Retina (tissue), 1 donor: ENCODE data around the gene IRAK1.
A peak's percentile ranks its signal among the peaks of the same experiment; 100 is the strongest.

Experiments used
- DNase-seq: peaks from one replicate; pipeline ENCODE4 v3.0.0-alpha.2; 2016

IRAK1 gene

DNA sequence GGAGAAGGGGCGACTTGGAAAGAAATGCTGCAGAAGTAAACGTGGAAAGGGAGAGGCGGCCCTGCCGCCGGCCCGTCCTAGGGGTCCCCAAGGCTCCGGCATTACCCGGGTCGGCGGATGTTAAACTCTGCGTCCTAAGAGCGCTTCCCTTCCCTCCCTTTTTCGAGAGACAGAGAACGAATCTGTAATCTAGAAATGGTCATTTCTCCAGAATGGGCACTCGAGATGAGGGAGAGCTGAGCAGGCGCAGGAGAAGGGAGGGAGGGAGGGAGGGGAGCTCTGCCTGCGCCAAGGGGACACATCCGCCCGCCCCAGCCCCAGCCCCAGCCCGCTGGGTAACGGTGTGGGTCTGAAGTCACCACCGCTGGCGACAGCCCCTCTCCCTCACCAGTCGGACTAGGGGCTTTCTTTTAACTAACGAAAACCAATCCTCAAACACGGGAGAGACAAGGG is 49.8 kb downstream of the IRAK1 start:
- peak; percentile 68 for DNase-seq

DNA sequence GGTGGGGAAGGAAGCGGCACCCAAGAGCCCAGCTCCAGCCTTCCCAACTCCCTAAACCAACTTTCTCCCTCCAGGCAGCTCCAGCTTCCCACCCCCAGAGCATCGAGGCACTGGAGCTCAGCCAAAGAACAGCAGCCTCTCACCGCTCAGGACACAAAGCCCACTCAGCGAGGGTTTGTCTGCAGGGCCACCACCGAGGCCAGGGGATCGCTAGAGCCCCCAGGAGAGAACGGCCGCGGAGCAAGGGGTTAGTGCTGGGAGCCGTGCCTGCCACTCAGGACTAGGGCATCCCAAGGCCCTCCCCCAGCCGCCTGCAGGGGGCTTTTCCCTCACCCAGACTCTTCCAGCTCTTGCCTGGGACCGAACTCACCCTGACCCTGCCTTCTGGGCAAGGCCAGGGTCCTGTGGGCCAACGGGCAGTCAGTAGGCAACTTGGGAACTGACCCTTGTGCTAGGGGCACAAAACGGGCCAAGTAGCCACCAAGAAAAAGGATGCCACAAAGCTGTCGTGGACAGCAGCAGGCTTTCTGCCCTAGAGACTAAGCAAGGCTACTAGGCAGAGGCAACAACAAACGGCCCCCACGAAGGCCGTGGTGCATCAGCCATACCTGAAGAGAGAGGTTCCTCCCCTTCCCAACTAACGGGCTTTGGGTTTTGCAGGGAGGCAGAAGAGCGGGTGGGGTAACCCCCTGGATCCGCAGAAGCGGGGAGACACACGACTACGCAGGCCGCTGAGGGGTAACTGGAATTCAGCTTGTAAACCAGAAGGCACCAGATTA is 50.4 kb downstream of the IRAK1 start:
- peak; percentile 43 for DNase-seq

DNA sequence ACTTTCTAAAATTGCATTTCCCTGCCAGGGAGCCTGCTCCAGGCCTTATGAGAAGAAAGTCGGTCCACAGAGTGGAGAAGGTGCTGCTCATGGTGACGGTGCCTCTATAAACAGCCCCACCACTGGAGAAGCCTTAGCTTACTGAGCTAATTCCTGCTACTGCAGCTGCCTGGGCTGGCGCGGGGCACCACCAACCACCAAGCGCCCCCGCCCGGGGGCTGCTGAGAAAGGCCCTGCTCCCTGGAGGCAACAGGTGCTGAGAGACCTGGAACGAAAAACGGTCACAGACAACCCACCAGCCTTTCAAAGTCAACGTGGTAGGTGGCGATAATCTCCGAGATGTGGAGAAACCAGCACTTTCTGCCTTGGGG is 51.0 kb downstream of the IRAK1 start:
- DNase-seq: peak; percentile 44

DNA sequence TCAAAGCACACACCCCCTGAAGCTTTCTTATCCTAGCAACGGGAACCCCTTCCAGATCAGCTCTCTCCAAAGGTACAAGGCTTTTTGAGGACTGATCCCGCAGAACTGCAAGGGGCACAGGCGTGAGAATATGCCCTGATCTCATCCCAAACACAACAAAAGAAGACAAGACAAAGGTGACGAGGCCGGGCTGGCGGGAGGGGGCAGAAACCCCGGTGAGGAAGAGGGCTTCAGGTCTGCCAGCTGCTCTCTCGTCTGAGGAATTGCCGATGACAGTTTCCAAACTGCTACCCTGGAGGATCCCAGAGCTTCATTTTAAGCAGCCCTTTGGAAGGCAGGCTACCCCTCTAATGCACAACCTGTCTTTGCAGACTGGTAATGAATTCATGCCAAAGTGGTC is 51.4 kb downstream of the IRAK1 start:
- DNase-seq: no peak

DNA sequence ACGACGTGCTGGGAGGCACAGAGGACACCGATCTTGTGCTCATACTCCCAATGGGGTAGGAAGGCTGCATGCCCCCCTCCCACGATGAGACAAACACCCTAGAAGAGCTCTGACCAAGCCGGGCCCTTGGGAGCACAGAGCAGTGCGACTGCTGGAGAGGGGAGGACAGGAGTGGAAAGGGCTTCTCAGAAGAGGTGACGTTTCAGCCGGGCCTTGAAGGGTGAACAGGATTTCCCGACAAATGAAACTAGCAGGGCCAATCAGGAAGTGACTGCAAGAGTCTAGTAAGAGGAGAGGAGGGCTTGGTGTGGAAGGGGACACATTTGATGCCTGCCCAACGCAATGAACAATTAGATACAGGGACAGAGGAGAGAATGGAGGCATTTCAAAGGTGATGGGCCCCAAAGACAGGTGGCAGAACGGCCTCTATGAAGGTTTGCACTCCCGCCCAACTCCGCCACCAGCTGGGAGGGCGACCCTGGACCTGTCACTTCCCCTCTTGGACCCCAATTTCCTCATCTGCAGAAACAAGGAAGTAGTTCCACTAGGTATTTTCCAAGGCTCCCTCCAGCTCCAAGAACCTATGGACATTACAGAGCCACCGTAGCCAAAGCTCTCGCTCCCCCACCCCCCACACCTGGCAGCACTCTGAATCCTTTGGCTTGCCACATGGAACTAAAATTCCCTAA is 52.0 kb downstream of the IRAK1 start:
- no peak for DNase-seq

DNA sequence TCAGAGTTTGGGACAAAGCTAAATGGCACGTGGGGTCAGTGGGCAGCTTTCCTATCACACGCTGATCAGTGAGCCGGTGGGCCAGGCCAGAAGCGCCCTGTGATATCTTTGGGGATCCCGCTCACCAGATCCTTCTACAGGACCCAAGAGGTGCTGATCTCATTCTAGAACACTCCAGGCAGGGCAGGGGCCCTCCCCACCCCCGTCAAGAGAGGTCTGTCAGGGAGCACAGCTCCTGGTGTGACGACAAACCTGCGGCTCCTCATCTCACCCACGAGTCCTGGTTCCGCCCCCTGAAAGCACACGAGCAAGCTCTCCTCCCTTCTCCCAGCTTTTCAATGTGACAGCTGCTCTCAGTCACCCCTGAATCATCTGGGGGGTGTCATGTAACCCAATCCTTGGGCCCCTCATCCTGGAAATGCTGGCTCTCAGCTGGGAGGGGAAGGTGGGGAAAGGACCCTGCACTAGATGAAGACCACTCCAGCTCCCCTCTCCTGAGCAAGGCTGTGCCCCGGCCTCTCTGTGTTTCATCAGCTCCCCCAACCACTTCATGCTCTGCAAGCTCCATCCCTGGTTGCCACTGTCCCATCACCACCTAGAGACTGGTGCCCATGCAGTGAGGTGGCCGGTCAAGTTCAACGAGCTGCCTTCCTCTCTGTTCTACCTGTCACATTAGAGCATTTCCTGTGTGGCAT is 52.7 kb downstream of the IRAK1 start:
- no peak for DNase-seq

DNA sequence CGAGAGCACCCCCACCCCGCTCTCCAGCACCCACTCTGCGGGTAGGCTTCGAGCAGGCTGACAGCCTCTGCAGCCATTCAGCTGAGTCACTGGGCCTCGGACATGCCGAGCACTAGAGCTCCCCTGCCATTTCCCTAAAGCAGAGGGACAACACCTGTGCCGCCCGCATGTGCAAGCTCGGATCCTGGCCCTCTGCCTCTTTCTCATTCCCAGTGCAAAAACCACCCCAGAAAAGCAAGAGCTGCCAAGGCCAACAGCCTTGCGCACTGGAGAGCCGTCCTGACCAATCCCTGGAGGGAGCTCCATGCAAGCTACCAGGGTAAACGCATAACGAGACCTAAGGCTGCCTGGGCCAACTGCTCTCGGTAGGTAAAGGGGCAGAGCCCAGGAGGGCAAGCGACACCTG is 53.4 kb downstream of the IRAK1 start:
- DNase-seq: no peak

DNA sequence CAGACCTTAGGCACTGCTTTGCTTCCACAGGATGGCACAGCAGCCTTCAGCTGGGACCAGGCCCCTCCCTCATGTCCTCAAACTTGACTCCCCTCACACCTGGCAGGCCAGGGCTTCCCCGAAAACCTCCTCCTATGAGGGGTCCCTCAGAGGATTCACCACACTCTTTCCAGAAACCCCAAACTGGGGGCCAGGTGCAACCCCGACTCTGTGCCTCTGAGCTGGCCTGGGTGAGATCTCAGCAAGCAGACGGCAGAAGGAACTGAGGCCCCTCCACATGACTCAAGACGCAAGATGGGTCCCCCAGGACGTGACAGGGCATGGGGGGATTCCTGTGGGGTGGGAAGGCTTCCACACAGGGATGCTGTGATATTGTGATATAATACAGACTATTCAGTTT is 54.3 kb downstream of the IRAK1 start:
- no peak for DNase-seq

DNA sequence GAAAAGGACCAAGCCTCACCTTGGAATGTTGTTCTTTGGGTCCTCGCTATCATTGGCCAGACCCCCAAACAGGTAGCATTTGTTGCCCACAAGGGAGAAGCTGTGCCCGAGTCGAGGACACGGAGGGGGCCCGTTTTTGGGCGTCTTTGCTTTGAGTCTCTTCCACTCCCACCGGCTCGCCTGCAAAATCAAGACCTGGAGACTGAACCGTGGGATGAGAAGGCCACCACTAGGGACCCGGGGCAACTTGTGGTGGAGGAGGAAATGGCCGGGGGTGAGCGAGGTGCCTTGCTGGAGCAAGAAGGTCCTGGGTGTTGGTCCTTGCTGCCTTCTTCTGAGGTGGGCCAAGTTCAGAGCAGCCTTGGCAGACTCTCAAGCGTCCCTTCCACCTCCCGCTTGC is 55.6 kb downstream of the IRAK1 start:
- no peak for DNase-seq

DNA sequence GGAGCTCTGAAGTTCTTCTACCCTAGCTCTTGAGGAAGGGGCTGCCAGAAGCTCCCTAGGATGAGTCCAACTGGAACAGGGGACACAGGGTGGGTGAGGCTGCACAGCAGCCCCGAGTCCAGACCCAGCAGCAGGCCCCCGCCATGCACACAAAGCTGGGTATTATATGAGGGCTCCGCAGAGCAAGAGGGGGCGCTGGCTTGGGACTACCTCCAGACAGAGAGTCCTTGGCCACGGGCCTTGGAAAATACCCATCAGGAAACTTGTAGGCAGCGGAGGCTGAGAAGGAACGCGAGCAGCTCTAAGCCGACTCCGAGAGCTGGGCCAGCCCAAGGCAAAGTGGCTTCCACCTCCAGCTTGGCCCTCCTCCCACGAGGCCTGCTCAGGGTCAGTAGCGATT is 56.2 kb downstream of the IRAK1 start:
- no peak for DNase-seq

DNA sequence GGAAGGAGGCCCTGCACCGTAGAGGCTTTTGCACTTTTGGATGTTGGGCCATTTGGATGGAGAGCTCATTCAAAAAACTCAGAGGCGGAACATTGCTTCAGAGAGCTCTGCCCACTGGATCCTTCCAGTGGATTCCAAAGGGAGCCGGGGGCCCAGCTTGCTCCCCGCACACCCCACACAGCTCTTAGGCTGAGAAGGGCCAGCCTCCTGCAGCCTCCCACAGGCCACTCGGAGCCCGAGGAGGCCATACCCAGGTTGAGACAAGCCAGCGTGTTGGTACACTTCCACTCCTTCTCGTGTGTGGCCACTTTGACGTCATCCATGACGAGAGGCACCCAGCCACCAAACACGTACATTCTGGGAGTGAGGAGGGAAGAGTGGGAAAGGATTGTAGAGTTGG is 58.4 kb downstream of the IRAK1 start:
- DNase-seq: no peak

DNA sequence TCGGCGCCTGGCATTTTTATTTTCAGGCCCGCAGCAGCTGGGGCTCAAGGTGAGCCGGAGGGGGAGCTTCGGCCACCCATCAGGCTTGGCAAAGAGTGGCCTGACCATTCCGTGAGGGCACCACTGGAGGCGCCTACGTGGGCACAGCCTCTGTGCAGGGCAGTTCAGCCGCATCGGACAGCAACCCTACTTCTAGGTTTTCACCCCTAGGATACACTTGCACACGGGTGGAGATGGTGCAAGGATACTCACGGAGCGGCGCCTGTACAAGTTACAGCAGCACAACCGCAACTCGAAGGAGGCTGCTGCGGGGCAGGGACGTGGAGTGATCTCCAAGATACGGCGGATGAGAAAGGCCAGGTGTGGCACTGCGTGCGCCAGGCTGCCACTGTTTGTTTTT is 58.9 kb downstream of the IRAK1 start:
- DNase-seq: no peak
